Uterus (tissue), 4 donors: ENCODE data around the gene ARID1B. TPM values are rescaled to one million over a fixed set of nuclear protein-coding genes. Genes with fewer than 3 reads are reported as not detected.

Source experiments
- DNase-seq, 2 donors: peaks; one replicate each; pipeline ENCODE4 v3.0.0-alpha.2; 2019 to 2020
- H3K27ac ChIP-seq, 2 donors: fragments of 200-600 bp; sonication (generic); 1 replicate in 1 of 2; 2 replicates in 1 of 2; pipeline ENCODE4 v1.5.1; 2016 to 2018
- H3K27me3 ChIP-seq, 2 donors: fragments of 200-600 bp; sonication (generic); one replicate each; pipeline ENCODE4 v1.5.1; 2018 to 2019; ENCODE audit warnings: control low read depth in 1 of 2
- H3K36me3 ChIP-seq, 2 donors: fragments of 200-600 bp; sonication (generic); one replicate each; pipeline ENCODE4 v1.5.1; 2019; ENCODE audit warnings: control low read depth in 1 of 2
- H3K4me1 ChIP-seq, 2 donors: fragments of 200-600 bp; sonication (generic); one replicate each; pipeline ENCODE4 v1.5.1; 2018 to 2019; ENCODE audit warnings: control low read depth in 1 of 2
- H3K4me3 ChIP-seq, 2 donors: fragments of 200-600 bp; sonication (generic); 1 replicate in 1 of 2; 2 replicates in 1 of 2; pipeline ENCODE4 v1.5.1; 2018 to 2019; ENCODE audit warnings: mild to moderate bottlenecking in 1 of 2
- H3K9me3 ChIP-seq, 2 donors: fragments of 200-600 bp; sonication (generic); one replicate each; pipeline ENCODE4 v1.5.1; 2019; ENCODE audit warnings: control low read depth in 1 of 2
- CTCF ChIP-seq, 4 experiments: fragments of 200-600 bp in 2 of 4; fragments of 450-650 bp in 2 of 4; sonication (generic) in 2 of 4; IDR thresholded peaks; one replicate each; pipeline ENCODE4 v1.5.1; 2016 to 2019; ENCODE audit warnings: antibody characterized with exemption in 4 of 4, mild to moderate bottlenecking in 2 of 4, moderate library complexity in 1 of 4
- POLR2A ChIP-seq, 2 donors: fragments of 450-650 bp; IDR thresholded peaks; one replicate each; pipeline ENCODE4 v1.6.1; 2016; ENCODE audit warnings: antibody characterized with exemption in 2 of 2, mild to moderate bottlenecking in 1 of 2, moderate library complexity in 1 of 2
- intact Hi-C: fragments of 100-400 bp; cut with DNase I; formaldehyde crosslinking; loops from one replicate; pipeline ENCODE4 v1.15.1; 2023; ENCODE audit warnings: low total_unique reads
- total RNA-seq, 4 donors: library from RNA; depleted of rRNA in 3 of 4; stranded (reverse); fragments of >200 nt in 3 of 4; gene quantifications; one replicate each; pipeline versions ENCODE4 v1.1.0 to v1.2.4, GENCODE V29; 2014 to 2023
- donor health status: DM: yes; HTN: yes; CAD: no.

ARID1B gene
- total RNA-seq, 4 donors from 2014 or later = 63.8 to 198 (median 125) TPM

DNA sequence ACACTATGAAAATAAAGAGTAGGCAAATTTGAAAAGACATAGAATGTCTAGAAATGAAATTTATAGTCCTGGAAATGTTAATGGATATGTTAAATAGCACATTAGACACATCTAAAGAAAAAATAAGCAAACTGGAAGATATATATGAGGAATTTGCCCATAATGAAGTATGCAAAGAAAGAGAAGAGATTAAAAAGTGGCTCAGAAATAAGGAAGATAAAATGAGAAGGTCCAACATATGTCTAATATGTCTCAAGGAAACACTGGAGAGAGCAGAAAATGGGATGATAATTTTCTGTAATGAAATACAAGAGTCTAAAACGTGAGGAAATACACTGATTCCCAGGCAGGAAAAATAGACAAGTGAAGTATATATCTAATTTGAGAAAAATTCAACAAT lies 36.6 kb upstream of the ARID1B start:
- DNase-seq = no peak
- H3K4me3 ChIP-seq = no peak overlapping the region
- H3K36me3 ChIP-seq = peaks cover 0 to 2% of the 10 kb centered on the region in 2 donors
- no peaks in the 10 kb centered on the region for H3K9me3 ChIP-seq
- no peaks in the 10 kb centered on the region for H3K4me1 ChIP-seq
- intact Hi-C loops = no loop called here
- TF ChIP-seq POLR2A (IDR thresholded peaks at IDR 0.05) (no peak), CTCF (IDR thresholded peaks at IDR 0.05) (no peak)
- H3K27ac ChIP-seq = no peak overlapping the region
- H3K27me3 ChIP-seq = no peaks in the 10 kb centered on the region

GRCh38 chr6:156741287-156742073 lies 35.7 kb upstream of the ARID1B start:
- Histone ChIP-seq H3K4me1 (no peaks in the 10 kb centered on the region), H3K9me3 (no peaks in the 10 kb centered on the region), H3K36me3 (peaks cover 0 to 2% of the 10 kb centered on the region in 2 donors), H3K27me3 (no peaks in the 10 kb centered on the region), H3K4me3 (no peak overlapping the region), H3K27ac (no peak overlapping the region)
- TF ChIP-seq POLR2A (IDR thresholded peaks at IDR 0.05) (no peak), CTCF (IDR thresholded peaks at IDR 0.05) (no peak)
- DNase-seq = no peak
- intact Hi-C loops = no loop called here

GRCh38 chr6:156747715-156748114 lies 29.5 kb upstream of the ARID1B start:
- H3K27me3 ChIP-seq = no peaks in the 10 kb centered on the region
- H3K4me1 ChIP-seq = no peaks in the 10 kb centered on the region
- H3K9me3 ChIP-seq = no peaks in the 10 kb centered on the region
- H3K27ac ChIP-seq = no peak overlapping the region
- intact Hi-C loops = no loop called here
- no peak overlapping the region for H3K4me3 ChIP-seq
- H3K36me3 ChIP-seq = peaks cover 0 to 2% of the 10 kb centered on the region in 2 donors
- no peak for DNase-seq
- no peak for TF ChIP-seq POLR2A (IDR thresholded peaks at IDR 0.05)
- TF ChIP-seq CTCF (IDR thresholded peaks at IDR 0.05) = no peak

DNA sequence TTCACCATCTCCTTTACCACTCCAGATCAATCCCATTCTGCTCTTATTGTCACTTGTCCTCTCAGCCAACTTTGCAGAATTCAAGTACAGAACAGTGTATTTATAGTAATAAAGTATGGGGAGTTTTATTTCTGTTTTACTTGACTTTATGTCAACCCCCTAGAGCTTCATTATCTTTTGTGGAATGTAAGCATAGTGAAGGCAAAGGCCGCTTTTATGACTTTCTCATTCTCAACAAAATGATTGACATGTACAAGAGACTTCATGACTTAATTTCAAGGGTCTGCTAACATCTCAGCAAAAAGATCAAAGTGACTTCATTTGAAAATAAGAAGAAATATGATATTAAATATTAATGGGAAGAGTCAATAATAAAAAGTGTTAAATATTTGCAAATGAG lies 28.7 kb upstream of the ARID1B start:
- no peaks in the 10 kb centered on the region for H3K9me3 ChIP-seq
- no peak for TF ChIP-seq CTCF (IDR thresholded peaks at IDR 0.05)
- TF ChIP-seq POLR2A (IDR thresholded peaks at IDR 0.05) = no peak
- DNase-seq = no peak
- no peak overlapping the region for H3K4me3 ChIP-seq
- no peaks in the 10 kb centered on the region for H3K4me1 ChIP-seq
- H3K36me3 ChIP-seq = peaks cover 0 to 2% of the 10 kb centered on the region in 2 donors
- H3K27ac ChIP-seq = no peak overlapping the region
- no peaks in the 10 kb centered on the region for H3K27me3 ChIP-seq
- intact Hi-C loops = no loop called here

- no peak for DNase-seq
- intact Hi-C loops = no loop called here
These were observed 24.4 kb upstream of the ARID1B start for GRCh38 chr6:156752666-156753301.

More at GRCh38 chr6:156752666-156753301, 24.4 kb upstream of the ARID1B start:
- Histone ChIP-seq H3K4me1 (no peaks in the 10 kb centered on the region), H3K9me3 (no peaks in the 10 kb centered on the region), H3K27ac (no peak overlapping the region), H3K36me3 (no peaks in the 10 kb centered on the region), H3K27me3 (no peaks in the 10 kb centered on the region), H3K4me3 (no peak overlapping the region)
- TF ChIP-seq POLR2A (IDR thresholded peaks at IDR 0.05) = no peak
- no peak for TF ChIP-seq CTCF (IDR thresholded peaks at IDR 0.05)
